Astrocyte of the spinal cord (primary cell): Measurements from ENCODE around the gene KLHL12.

Experiments used
- DNase-seq: peaks from one replicate; pipeline ENCODE4 v3.0.0; 2011; ENCODE audit warnings: low read depth, low spot score
- H3K4me3 ChIP-seq: 2 replicates; pipeline ENCODE4 v1.5.1; 2011; ENCODE audit warnings: low read depth, mild to moderate bottlenecking, low read length, moderate library complexity
- CTCF ChIP-seq: IDR thresholded peaks from 2 replicates; pipeline ENCODE4 v1.5.1; 2012; ENCODE audit warnings: low read depth, mild to moderate bottlenecking, low read length, inconsistent platforms
- in situ Hi-C: cut with HindIII; loops from 2 replicates; pipeline ENCODE4 v1.10.0; 2017; ENCODE audit warnings: low sequenced_read_pairs

KLHL12 gene

DNA sequence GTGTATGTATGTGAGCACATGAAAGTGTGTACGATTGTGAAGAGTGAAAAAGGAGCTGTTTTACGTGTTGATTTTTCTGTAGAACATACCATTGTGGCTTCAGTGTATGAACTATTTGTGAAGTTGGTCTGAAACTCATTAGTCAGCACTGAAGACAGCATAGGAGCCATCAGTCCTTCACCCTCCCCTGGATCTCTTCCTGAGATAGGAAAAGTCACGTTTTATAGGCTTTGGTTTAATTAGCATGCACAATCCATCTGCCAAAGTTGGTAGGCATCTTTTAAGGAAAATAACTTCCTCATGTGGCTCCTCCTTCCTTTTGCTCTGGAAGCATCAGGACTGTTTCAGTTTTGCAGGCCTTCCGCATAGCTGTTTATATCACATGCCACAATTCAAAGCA, 36.6 kb downstream of the KLHL12 start:
- in situ Hi-C loops, result no loop called here
- H3K4me3 ChIP-seq, result no peak overlapping the region
- no peak for DNase-seq
- no peak for TF ChIP-seq CTCF

- DNase-seq, result peak; percentile 92
- in situ Hi-C loops, result no loop called here
- peak; percentile 35 for TF ChIP-seq CTCF
- H3K4me3 ChIP-seq, result peak within 1 kb of the TSS; percentile 84
Observed at GRCh38 chr1:202888531-202889360, 38.3 kb downstream of the KLHL12 start, which contains the start of gene RABIF. Gene RABIF (minus strand): TSS chr1:202889149. CDS start chr1:202889098, 51 bp downstream.

- in situ Hi-C loops, result no loop called here
- peak overlapping the region; percentile 84 for H3K4me3 ChIP-seq
- DNase-seq, result peak; percentile 49
Observed at GRCh38 chr1:202888221-202888530, 38.9 kb downstream of the KLHL12 start.

DNA sequence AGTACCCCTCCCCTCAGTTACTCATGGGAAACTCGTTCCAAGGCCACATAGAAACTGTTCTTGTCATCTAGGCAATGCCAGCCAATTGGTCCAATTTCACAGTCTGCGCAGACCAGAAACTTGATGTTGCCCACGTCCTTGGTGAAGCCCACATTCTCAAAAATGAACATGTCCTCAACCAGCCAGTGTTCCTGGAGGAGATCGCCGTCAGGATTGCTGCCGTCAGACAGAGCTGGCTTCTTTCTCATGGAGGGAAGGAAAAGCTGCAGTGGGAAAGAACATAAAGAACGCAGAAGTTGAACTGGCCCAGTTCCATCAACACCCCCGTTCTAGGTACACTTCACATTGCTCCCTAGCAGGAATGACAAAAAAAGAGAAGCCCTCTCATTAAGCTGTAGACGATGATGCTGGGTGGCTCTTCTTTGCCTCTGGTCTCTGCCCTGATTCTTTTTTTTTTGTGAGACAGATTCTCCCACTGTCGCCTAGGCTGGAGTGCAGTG, 46.0 kb downstream of the KLHL12 start:
- in situ Hi-C loops, result no loop called here
- TF ChIP-seq CTCF, result no peak
- DNase-seq, result no peak
- H3K4me3 ChIP-seq, result no peak overlapping the region

More at GRCh38 chr1:202888221-202888530, 38.9 kb downstream of the KLHL12 start:
- no peak for TF ChIP-seq CTCF

DNA sequence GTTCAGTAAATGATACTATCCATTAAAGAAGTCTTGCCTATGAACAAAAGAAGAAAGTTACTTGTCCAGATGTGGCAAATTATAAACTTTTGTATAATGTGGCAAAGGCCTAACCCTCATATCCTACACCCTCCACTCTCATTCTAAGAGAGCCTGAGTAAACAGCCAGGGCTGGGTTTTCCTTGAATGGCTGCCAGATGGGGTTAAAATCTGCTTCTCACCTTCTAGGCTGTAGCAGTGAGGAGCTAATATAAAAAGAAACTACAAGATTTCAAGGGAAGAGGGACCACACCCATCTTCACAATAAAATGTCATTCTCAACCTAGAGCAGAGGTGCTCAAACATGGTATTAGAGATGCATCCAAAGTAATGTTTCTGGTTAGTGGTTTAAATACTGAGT, 47.0 kb downstream of the KLHL12 start:
- DNase-seq, result no peak
- H3K4me3 ChIP-seq, result no peak overlapping the region
- in situ Hi-C loops, result no loop called here
- TF ChIP-seq CTCF, result no peak

DNA sequence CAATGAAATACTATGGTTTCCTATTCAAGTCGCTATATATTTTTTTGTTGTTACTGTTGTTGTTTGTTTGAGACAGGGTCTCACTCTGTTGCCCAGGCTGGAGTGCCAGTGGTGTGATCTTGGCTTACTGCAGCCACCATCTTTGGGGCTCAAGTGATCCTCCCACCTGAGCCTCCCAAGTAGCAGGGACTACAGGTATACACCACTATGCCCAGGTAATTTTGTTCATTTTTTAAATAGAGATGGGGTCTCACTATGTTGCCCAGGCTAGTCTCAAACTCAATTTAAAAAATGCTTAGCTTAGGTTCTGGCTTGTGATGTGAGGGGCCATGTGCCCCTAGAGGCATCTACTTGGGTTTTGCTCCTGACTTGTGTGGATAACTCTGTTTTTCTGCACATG, 47.9 kb downstream of the KLHL12 start:
- H3K4me3 ChIP-seq, result no peak overlapping the region
- in situ Hi-C loops, result no loop called here
- no peak for TF ChIP-seq CTCF
- DNase-seq, result no peak
